Coronary artery (tissue), 2 donors: ENCODE measurements around the gene OSBPL6.
"Not testable (repeated sequence)": the region's sequence is repeated elsewhere in the genome, so short reads cannot be mapped to it uniquely, and the experiment has no call there.

Source experiments
- DNase-seq: peaks from one replicate; pipeline ENCODE4 v3.0.0-alpha.2; 2017; ENCODE audit warnings: low spot score
- H3K27ac ChIP-seq, 2 donors: fragments of 200-600 bp; sonication (generic); one replicate each; pipeline ENCODE4 v1.5.1; 2016 to 2019
- H3K4me3 ChIP-seq: fragments of 200-600 bp; sonication (generic); 2 replicates; pipeline ENCODE4 v1.5.1; 2016; ENCODE audit warnings: mild to moderate bottlenecking, moderate library complexity
- TF ChIP-seq, protein P1 (sequence below): fragments of 200-600 bp; sonication (generic); IDR thresholded peaks from one replicate; pipeline ENCODE4 v1.5.1; 2019; ENCODE audit warnings: antibody characterized with exemption

OSBPL6 gene

DNA sequence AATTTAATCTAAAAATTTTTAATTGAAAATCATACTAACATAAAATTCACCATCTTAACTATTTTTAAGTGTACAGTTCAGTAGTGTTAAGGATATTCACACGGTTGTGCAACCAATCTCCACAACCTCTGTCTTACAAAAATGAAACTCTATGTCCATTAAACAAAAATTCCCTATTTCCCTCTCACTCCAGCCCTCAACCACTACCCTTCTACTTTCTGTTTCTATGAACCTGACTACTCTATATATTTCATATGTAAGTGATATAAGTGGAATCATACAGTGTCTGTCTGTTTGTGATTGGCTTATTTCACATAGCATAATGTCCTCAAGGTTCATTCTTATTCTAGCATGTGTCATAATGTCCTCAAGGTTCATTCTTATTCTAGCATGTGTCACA lies 34.3 kb upstream of the OSBPL6 start:
- TF ChIP-seq, protein P1, sequence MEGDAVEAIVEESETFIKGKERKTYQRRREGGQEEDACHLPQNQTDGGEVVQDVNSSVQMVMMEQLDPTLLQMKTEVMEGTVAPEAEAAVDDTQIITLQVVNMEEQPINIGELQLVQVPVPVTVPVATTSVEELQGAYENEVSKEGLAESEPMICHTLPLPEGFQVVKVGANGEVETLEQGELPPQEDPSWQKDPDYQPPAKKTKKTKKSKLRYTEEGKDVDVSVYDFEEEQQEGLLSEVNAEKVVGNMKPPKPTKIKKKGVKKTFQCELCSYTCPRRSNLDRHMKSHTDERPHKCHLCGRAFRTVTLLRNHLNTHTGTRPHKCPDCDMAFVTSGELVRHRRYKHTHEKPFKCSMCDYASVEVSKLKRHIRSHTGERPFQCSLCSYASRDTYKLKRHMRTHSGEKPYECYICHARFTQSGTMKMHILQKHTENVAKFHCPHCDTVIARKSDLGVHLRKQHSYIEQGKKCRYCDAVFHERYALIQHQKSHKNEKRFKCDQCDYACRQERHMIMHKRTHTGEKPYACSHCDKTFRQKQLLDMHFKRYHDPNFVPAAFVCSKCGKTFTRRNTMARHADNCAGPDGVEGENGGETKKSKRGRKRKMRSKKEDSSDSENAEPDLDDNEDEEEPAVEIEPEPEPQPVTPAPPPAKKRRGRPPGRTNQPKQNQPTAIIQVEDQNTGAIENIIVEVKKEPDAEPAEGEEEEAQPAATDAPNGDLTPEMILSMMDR = no peak
- H3K4me3 ChIP-seq = no peak overlapping the region

DNA sequence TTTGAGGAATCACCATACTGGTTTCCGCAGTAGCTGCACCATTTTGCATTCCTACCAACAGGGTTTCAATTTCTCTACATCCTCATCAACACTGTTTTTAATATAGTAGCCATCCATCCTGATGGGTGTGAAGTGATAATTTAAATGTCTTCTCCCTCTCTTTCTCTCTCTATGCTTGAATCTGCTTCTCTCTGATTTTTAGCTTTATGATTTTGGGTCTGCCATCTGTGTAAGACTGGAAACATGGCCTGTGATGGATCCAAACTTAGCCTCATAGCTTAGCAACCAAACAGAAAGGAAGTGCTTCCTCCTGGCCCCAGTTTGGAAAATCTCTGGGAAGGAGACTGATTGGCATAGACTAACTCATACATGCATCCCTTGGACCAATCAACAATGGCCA lies 33.7 kb upstream of the OSBPL6 start:
- DNase-seq = no peak
- TF ChIP-seq, protein P1 = no peak
- H3K27ac ChIP-seq = no peak overlapping the region
- no peak overlapping the region for H3K4me3 ChIP-seq

More for the DNA sequence above, 34.3 kb upstream of the OSBPL6 start:
- DNase-seq = no peak
- H3K27ac ChIP-seq = no peak overlapping the region

DNA sequence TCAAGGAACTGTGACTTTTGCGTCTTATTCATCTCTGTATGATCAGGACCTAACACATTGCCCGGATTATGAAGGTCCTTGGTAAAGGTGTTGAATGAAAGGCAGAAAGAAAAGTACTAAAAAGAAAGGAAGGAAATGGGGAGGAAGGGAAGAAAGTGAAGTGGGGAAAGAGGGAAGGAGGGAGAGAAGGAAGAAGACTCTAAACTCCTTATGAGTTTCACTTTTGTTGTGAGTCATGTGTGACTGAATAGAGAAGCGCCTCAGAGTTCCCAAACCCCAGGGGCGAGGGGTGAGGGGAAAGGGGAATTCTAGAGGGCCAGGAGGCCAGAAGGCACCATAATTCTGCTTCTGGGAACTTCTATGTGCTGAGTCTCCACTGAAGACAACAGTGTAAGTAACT lies 30.9 kb upstream of the OSBPL6 start:
- no peak overlapping the region for H3K27ac ChIP-seq
- TF ChIP-seq, protein P1 = no peak
- no peak overlapping the region for H3K4me3 ChIP-seq
- no peak for DNase-seq

DNA sequence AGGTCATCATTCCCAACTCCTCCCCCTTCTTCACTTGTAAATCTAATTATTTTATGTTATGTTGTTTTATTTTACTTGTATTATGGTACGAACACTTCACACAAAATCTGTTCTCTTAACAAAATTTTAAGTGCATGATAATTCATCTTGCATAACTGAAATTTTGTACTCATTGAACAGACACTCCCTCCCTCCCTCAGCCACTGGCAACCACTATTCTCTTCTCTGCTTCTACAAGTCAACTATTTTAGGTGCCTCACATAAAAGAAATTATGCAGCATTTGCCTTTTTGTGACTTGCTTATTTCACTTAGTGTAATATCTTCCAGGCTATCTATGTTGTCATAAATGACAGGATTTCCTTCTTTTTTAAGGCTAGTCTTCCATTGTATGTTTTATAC lies 30.4 kb upstream of the OSBPL6 start:
- DNase-seq = no peak
- H3K4me3 ChIP-seq = no peak overlapping the region
- H3K27ac ChIP-seq = no peak overlapping the region
- TF ChIP-seq, protein P1 = no peak

DNA sequence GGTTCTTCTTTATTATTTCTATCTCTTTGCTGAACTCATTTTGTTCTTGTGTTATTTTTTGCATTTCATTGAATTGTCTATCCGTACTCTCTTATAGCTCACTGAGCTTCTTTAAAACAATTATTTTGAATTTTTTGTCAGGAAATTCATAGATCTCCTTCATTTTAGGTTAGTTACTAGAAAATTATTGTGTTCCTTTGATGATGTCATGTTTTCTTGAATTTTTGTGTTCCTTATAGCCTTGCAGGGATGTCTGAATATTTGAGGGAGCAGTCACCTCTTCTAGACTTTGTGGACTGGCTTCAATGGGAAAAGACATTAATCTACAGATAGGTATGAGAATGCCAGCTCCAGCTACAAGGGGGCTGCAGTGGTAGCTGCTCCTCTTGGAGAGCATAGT lies 20.7 kb upstream of the OSBPL6 start:
- no peak for DNase-seq
- TF ChIP-seq, protein P1 = no peak
- Histone ChIP-seq H3K27ac (no peak overlapping the region), H3K4me3 (no peak overlapping the region)

DNA sequence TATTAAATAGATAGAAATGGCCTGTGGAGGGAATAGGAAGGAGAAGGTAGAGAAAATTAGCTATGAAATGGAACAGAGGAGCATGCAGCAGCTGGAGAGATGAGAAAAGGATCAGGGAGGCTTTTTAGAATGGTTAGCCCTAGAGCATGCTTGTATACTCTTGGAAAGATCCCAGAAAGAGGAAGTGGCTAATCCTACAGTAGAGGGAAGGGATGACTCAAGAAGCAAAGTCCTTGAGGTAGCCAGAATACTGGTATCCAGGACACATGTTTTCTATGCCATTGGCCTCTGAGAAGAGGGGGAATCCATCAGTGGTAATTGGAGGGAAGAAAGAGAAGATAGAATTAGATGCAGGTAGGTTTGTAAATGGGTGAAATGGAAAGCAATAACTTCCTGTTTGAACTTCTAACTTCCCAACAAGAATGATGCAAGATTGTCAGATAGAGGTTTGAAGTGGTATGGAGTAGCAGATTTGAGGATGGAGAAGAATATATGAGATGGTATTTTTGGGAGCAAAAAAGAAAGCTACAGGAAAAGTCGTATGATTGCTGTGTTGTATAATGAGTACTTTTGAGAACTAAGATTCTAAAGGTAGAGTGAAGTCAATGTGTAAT lies 17.1 kb upstream of the OSBPL6 start:
- TF ChIP-seq, protein P1 = no peak
- H3K4me3 ChIP-seq = no peak overlapping the region
- no peak for DNase-seq
- H3K27ac ChIP-seq = no peak overlapping the region

DNA sequence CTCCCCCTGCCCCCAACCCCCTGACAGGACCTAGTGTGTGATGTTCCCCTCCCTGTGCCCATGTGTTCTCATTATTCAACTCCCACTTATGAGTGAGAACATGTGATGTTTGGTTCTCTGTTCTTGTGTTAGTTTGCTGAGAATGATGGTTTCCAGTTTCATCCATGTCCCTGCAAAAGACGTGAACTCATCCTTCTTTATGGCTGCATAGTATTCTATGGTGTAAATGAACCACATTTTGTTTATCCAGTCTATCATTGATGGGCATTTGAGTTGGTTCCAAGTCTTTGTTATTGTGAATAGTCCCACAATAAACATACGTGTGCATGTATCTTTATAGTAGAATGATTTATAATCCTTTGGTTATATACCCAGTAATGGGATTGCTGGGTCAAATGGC lies 13.7 kb upstream of the OSBPL6 start:
- DNase-seq, H3K4me3 ChIP-seq, H3K27ac ChIP-seq: not testable (repeated sequence)
